ENCODE measurements around the gene KRTAP10-4.
"Not testable (repeated sequence)": the region's sequence is repeated elsewhere in the genome, so short reads cannot be mapped to it uniquely, and the experiment has no call there.

The KRTAP10-4 gene

GRCh38 chr21:44579056-44579832, 5.7 kb downstream of the KRTAP10-4 start:
- DNase-seq (ENCODE audit: low spot score): no peak

DNA sequence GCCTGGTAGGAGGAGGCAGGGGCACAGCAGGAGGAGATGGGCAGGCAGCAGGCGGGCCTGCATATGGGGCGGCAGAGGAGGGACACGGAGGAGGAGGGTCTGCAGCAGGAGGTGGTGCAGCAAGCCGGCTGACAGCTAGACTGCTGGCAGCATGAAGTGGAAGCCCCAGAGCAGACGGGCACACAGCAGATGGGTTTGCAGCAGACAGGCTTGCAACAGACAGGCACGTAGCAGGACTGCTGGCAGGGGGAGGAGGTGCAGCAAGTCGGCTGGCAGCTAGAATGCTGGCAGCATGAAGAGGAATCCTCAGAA, 6.3 kb downstream of the KRTAP10-4 start:
- DNase-seq (ENCODE audit: low spot score): no peak

DNA sequence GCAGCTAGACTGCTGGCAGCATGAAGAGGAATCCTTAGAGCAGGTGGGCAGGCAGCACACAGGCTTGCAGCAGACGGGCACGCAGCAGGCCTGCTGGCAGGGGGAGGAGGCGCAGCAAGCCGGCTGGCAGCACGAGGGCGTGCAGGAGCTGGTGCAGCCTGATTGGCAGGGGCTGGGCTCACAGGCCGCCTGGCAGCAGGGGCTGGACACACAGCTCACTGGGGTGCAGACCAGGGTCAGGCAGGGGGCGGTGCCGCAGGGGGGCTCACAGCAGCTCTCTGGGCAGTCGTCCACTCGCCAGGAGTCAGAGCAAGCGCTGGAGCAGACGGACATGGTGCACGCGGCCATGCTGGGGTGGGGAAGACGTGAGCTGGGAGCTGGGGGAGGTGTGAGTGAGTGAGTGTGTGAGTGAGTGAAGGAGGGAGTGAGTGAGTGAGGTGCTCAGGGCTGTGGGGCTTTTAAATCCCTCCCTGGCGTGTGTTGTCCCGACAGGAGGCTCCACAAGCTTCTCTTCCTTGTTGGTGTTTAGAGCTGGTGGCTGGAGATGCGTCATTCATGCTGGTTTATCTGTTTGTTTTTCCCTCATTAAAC, 6.8 kb downstream of the KRTAP10-4 start, which contains the start of gene KRTAP10-5:
Gene KRTAP10-5 (minus strand): TSS at position 374 of the 591 bp plus-strand sequence. CDS start 26 bp downstream, at position 348.
- not testable (repeated sequence) for DNase-seq (ENCODE audit: low spot score)

- DNase-seq (ENCODE audit: low spot score): no peak
These were observed 7.6 kb downstream of the KRTAP10-4 start for GRCh38 chr21:44581158-44581557.

DNA sequence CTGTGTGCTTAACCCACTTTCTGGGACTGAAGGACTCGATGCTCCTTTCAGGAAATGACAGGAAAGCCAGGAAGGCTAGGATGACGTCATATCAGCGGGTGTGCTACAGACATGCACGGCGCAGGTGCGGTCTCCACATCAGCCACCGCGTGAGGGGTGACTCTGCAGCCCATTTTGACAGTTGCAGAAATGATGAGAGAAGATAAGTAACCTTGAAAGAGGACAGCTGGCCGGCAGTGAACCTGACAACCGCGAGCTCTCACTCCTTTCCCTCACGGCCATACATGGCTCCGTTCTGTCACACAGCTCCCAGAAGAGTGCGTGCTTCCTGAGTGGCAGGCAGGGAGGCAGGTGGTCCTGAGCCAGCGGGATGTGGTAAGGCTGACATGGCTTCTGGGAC, 8.5 kb downstream of the KRTAP10-4 start:
- no peak for DNase-seq (ENCODE audit: low spot score)

- no peak for DNase-seq (ENCODE audit: low spot score)
These were observed 9.7 kb downstream of the KRTAP10-4 start for GRCh38 chr21:44583089-44583799.

DNA sequence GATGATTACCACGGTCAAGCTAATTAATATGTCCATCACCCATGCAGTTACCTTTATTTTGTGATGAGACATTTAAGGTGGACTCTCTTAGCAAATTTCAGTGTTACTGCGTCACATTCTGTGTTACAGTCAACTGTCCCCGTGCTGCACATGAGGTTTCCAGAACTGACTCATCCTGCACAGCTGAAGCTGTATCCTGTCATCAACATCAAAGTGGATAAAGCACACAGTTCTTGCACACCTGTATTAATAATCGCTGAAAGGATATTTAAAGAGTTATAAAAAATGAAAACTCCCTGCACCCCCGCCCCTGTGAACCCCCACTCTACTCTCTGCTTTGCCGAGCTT, 10.2 kb downstream of the KRTAP10-4 start:
- DNase-seq (ENCODE audit: low spot score): no peak

DNA sequence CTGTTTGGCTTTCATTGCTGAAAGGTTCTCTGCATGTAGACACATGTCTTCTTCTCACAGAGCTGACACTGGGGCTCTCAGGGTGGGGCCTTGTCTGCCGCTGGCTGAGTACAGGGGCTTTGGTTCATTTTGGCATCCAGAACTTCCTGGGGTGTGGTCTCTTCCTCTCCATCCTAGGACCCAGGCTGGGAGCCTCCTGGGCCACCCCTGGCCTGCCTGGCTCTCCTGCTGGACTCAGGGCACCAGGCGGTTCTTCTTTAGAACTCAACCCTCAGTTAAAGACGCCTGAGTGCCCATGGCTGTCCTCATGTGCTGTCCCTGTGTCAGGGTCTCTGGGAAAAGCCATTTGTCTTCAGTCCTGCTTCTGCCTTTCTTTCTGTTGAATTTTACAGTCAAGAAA, 12.4 kb downstream of the KRTAP10-4 start:
- no peak for DNase-seq (ENCODE audit: low spot score)

DNA sequence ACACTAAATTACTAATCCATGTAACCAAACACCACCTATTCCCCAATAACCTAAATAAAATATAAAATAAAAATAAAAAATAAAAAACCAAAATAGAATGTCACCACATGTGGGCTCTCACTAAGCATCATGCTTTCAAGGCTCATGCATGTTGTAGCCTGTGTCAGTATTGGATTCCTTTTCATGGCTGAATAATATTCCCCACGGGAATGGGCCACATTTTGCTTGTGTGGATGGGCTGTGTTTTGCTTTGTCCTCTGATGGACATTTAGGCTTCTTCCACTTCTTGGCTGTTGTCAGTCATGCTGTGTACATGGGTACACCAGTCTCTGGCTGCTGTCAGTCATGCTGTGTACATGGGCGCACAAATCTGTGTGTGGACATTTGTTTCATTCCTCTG, 15.6 kb downstream of the KRTAP10-4 start:
- no peak for DNase-seq (ENCODE audit: low spot score)

GRCh38 chr21:44589586-44590305, 16.2 kb downstream of the KRTAP10-4 start:
- no peak for DNase-seq (ENCODE audit: low spot score)

DNA sequence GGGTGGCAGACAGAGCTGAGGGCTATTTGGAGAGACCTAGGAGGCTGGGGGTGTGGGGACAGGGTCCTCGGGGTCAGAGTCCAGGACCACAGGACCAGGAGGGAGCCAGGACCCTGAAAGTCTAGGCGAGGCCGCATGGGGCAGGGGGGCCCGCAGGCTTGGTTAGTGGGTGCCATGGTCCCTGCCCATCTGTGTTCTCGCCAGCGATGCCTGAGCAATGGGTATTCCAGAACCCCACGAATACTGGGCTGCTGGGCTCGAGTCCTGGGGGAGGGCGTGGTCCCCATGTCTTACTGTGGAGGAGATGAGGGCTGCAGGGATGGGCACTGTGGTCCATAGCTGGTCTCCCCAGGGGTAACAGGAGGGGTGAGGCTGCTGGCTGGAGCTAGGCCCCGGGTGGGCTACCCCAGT, 16.8 kb downstream of the KRTAP10-4 start:
- DNase-seq (ENCODE audit: low spot score): no peak

DNA sequence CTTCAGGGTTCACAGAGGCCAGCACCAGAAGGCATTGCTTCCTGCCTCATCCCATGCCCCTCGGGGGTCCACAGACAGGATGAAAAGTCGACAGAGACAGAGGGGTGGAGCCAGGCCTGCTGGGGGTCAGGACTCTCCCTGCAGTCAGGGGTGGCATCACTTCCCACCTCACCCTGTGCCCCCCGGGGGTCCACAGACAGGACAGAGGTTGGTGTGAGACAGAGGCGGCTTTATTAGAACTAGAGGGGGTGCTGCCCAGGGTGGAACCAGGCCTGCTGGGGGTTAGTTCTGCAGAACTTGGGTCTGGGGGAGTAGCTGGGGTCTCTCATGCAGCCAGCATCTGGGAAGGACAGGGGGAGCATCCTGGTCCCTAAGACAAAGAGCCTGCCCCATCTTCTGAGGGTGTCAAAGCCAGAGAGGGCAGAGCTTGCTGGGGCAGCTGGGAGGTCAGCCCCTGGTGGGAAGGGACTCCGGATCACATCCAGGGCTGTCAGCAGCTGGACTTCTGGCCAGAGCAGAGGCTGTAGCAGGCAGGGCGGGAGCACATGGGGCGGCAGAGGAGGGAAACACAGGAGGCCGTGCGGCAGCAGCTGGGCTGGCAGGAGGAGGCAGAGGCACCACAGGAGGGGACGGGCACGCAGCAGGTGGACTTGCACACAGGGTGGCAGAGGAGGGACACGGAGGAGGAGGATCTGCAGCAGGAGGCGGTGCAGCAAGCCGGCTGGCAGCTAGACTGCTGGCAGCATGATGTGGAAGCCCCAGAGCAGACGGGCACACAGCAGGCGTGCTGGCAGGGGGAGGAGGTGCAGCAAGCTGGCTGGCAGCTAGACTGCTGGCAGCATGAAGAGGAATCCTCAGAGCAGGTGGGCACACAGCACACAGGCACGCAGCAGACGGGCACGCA, 17.6 kb downstream of the KRTAP10-4 start:
- DNase-seq (ENCODE audit: low spot score): not testable (repeated sequence)

- not testable (repeated sequence) for DNase-seq (ENCODE audit: low spot score)
These were observed 18.2 kb downstream of the KRTAP10-4 start for GRCh38 chr21:44591801-44592130.

DNA sequence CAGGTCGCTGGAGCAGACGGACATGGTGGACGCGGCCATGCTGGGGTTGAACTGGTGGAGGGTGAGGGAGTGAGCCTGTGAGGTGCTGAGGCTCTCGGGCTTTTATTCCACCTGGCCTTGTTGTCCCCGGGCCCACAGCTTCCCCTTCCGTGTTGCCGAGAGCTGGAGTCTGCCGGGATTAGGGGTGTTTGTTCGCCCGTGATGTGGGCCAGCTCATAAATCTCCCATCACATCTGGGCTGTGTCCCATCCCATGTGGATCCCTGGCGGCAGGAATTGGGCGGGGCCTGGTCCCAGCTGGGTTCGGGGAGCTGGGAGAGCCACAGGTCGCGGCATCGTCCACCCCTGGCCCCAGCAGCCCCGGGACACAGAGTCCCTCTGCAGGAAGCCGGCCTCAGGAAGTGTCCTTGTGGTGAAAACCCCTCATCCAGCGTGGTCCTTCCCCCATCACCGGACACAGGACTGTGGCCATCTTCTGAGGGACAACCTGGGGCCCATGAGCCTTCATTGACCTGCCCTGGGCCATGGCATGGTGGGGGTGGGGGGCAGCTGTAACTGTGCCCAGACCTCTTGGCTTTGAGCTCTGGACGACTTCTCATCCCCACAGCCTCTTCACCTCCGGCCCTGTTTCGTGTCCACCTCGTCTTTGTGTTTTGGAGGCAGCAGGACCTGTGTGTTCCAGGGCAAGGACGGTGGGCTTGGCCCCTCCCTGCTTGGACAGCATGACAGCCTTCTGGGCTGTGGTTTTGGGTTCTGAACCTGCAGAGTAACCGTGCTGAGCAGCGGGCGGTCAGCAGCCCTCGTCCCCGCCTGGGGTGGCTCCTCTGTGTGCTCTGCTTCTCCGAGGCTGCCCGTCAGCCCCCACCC, 19.1 kb downstream of the KRTAP10-4 start, which contains the start of gene KRTAP10-6:
Gene KRTAP10-6 (minus strand): TSS at position 60 of the 866 bp plus-strand sequence. CDS start 21 bp downstream, at position 39.
- DNase-seq (ENCODE audit: low spot score): no peak

- no peak for DNase-seq (ENCODE audit: low spot score)
These were observed 20.3 kb downstream of the KRTAP10-4 start for GRCh38 chr21:44593598-44594405.

DNA sequence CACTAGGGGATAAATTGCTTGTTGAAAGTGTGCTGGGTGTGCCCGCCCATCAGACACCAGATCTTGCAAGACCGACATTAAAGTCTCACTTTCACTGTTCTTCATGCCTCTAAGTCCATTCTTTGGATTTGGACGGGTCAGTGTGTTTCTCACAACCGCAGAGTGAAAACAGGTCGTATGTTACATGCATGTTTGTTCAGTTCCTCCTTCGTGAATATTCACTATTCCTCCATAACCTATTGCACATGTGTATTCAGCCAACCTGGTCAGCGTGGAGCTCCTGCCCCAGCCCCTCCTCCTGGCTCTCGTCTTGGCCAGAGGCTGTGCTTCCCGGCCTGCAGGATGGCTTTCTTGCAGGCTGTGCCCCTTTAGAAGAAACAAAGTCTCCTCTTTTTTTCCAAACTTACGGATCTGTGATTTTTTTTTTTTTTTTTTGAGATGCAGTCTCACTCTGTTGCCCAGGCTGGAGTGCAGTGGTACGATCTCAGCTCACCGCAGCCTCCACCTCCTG, 20.9 kb downstream of the KRTAP10-4 start:
- no peak for DNase-seq (ENCODE audit: low spot score)

- DNase-seq (ENCODE audit: low spot score): no peak
These were observed 22.0 kb downstream of the KRTAP10-4 start for GRCh38 chr21:44595524-44595923.

DNA sequence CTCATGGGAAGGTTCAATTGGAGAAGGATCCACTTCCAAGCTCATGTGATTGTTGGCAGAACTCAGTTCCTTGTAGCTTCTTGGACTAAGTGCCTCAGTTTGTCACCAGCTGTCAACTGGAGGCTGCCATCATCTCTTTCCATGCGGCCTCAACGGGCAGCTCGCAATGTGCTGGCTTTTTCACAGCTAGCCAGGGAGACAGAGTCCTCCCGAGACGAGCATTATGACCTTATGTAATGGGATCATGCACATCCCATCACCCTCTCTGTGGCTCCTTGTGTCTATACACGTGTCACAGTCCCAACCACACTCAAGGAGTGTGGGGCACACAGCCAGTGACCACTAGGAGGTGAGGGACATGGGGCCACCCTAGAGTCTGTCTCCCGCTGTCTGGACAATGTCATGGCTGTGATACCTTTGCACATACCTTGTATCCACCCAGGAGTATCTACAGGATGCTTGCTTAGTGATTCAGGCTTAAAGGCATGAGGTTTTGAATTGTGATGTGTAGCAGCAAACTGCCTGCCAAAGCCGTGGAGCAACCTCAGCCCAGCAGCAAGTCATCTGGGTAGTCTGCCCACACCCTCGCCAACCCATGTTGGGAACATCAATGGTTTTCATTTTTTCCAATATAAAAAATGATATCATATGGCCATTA, 22.7 kb downstream of the KRTAP10-4 start:
- DNase-seq (ENCODE audit: low spot score): no peak

- no peak for DNase-seq (ENCODE audit: low spot score)
These were observed 24.5 kb downstream of the KRTAP10-4 start for GRCh38 chr21:44598061-44598460.
